Measurements from ENCODE around the gene RNF41.
"Not testable (repeated sequence)": the region's sequence is repeated elsewhere in the genome, so short reads cannot be mapped to it uniquely, and the experiment has no call there.

Gene RNF41

DNA sequence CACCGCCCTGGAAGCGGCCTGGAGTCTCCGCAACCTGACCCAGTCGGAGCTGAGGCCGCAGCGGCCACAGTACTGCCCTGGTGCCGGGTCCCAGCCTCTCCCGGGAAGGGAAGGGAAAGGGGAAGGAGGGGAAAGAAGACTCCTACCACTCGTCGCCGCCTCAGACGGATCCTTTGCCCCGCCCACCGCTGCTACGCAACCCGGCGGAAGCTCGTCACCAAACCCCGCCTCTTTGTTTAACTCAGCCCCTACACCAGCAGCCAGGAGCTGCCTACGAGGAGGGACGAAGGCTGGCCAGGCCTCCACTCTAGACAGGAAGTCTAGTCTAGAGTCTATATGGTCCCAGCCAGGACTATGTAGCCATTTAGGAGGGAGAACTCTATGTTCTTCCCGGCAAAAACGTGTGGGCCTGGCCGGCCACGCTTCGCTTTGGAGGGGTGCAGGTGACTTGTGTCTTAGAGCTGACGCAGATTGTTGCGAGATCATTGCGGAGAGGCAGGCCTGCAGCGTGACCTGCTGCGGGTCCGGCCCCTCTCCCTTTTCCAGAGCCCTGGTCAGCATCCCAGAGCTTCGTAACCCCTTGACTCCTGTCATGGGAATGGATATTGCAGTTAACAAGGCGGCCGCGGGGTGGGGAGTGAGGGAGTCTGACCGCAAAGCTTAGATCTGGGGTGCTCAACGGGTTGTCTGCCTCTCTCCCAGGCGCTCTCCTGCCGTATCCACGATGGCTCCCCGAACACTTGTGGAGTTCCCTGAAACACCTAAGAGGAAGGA lies at the start of gene RNF41:
RNF41 (minus strand) TSS at position 166 of the 774 bp plus-strand sequence. CDS start 7,875 bp downstream, outside the sequence.
- DNase-seq (ENCODE audit: low read depth), result peak; percentile 92

DNA sequence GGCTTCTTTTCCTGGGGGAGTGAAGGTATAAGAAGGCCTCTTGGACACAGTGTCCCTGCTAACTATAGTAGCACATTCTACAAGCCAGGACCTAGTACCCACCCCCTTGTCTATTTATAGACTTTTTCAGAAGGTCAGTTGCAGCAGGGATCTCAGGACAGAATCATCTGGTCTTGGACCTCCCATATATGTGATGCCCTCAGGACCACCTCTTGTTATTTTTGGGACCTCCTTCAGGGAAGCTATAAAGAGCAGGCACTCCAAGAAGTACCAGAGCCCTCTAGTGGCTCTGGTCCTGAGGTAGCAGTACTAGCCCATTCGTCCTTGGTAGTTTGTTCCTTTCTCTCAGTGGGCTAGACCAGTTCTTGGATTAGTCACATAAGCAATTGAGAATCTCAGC lies 49.3 kb upstream of the RNF41 start:
- DNase-seq (ENCODE audit: low read depth), result no peak
- TF ChIP-seq, protein P1, sequence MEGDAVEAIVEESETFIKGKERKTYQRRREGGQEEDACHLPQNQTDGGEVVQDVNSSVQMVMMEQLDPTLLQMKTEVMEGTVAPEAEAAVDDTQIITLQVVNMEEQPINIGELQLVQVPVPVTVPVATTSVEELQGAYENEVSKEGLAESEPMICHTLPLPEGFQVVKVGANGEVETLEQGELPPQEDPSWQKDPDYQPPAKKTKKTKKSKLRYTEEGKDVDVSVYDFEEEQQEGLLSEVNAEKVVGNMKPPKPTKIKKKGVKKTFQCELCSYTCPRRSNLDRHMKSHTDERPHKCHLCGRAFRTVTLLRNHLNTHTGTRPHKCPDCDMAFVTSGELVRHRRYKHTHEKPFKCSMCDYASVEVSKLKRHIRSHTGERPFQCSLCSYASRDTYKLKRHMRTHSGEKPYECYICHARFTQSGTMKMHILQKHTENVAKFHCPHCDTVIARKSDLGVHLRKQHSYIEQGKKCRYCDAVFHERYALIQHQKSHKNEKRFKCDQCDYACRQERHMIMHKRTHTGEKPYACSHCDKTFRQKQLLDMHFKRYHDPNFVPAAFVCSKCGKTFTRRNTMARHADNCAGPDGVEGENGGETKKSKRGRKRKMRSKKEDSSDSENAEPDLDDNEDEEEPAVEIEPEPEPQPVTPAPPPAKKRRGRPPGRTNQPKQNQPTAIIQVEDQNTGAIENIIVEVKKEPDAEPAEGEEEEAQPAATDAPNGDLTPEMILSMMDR (conservative IDR thresholded peaks at IDR 0.05; ENCODE audit: low read depth, low read length), result peak; percentile 61
- no peak overlapping the region for H3K4me3 ChIP-seq (ENCODE audit: low read length)

More for the DNA sequence above, at the start of gene RNF41:
- TF ChIP-seq, protein P1 (conservative IDR thresholded peaks at IDR 0.05; ENCODE audit: low read depth, low read length), result no peak
- H3K4me3 ChIP-seq (ENCODE audit: low read length), result peak within 1 kb of the TSS; percentile 95

DNA sequence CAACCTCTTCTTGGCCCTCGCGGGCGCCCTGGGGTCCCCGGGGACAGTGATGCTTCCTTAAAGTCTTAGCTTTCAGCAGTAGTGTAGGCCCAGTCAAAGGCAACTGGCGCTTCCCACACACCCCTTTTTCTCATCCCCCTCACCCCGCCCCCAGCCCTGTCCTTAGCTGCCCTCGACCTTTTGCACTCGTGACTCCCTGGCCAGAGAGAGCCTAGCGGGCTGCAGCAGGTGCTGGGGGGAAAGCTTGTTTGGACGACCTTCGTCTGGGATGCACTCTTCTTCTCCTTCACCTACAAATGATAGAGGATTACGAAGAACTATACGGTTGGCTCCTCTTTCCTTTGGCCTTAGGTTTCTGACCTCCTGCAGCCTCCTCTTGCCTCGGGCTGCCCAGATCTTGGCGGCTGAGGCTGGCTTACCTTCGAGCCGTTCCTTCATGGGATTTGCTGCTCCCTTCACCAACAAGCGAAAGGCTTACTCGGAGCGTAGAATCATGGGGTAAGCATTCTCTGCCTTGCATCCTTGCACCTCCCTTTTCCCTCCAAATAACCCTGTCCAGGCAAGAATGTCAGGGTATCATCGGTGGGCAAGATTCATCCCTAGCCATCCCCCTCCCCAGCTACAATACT lies 45.8 kb upstream of the RNF41 start:
- DNase-seq (ENCODE audit: low read depth), result no peak
- TF ChIP-seq, protein P1 (conservative IDR thresholded peaks at IDR 0.05; ENCODE audit: low read depth, low read length), result no peak
- peak overlapping the region; percentile 79 for H3K4me3 ChIP-seq (ENCODE audit: low read length)

DNA sequence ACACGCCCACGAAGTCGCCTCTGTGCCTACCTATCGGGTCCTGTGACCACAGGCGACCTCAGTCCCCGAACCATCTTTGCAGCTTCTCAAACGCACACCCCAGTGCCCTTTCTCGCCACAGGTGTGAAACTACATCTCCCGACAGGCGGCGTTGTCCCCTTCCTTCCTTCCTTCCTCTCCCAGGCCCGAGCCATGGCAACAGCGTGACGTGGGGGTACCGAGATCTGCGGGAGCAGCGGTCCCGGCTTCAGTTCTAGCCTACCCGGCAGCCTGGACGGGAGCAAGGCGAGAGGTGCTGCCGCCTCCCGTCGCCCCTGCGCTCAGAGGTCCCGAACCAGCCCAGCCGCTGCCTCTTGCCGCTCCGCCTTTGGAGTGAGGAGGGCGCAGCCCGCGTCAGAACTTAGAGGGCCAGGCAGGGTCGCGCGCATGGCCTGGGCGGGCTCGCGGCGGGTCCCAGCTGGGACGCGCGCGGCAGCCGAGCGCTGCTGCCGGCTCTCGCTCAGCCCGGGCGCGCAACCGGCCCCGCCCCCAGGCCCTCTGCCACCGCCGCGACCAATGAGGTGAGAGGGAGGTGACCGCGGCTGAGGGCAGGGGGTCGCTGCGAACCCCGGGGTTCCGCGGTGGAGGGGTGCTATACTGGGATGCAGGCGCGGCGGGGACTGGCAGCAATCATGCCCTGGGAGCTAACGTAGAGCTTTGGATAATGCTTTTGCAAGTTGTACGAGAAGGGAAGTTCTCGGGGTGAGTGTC lies 45.1 kb upstream of the RNF41 start, which contains the start of gene COQ10A:
COQ10A (plus strand) TSS at position 250 of the 750 bp plus-strand sequence; CDS start at position 427, 177 bp downstream.
- TF ChIP-seq, protein P1 (conservative IDR thresholded peaks at IDR 0.05; ENCODE audit: low read depth, low read length), result peak; percentile 77
- peak within 1 kb of the TSS; percentile 79 for H3K4me3 ChIP-seq (ENCODE audit: low read length)
- DNase-seq (ENCODE audit: low read depth), result peak; percentile 51

DNA sequence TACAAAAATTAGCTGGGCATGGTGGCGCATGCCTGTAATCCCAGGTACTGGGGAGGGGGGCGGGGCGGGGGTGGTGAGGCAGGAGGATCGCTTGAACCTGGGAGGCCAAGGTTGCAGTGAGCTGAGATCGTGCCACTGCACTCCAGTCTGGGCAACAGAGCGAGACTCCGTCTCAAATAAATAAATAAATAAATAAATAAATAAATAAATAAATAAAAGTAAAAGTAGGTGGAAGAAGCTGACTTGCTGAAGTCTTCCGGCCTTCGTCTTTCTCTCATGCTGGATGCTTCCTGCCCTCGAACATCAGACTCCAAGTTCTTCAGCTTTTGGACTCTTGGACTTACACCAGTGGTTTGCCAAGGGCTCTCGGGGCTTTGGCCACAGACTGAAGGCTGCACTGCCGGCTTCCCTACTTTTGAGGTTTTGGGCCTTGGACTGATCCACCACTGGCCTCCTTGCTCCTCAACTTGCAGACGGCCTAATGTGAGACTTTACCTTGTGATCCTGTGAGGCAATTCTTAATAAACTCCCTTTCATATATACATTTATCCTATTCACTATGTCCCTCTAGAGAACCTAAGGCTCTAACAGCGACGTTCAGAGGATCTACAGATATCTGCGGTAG lies 44.5 kb upstream of the RNF41 start:
- peak overlapping the region; percentile 79 for H3K4me3 ChIP-seq (ENCODE audit: low read length)
- not testable (repeated sequence) for DNase-seq (ENCODE audit: low read depth)

DNA sequence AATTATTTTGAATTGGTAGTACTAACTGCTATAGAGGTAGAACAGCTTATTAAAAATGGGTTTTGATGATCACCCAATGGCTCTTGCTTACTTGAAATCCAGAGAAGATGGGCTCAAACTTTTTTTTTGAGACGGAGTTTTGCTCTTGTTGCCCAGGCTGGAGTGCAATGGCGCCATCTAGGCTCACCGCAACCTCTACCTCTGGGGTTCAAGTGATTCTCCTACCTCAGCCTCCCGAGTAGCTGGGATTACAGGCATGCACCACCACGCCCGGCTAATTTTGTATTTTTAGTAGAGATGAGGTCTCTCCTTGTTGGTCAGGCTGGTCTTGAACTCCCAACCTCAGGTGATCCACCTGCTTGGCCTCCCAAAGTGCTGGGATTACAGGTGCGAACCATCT lies 41.2 kb upstream of the RNF41 start:
- H3K4me3 ChIP-seq (ENCODE audit: low read length); DNase-seq (ENCODE audit: low read depth): not testable (repeated sequence)
- TF ChIP-seq, protein P1 (conservative IDR thresholded peaks at IDR 0.05; ENCODE audit: low read depth, low read length), result peak; percentile 6
